ENCODE results near the gene TM4SF1.
A peak's percentile ranks its signal among the peaks of the same experiment; 100 is the strongest.
"Not testable (repeated sequence)": the region's sequence is repeated elsewhere in the genome, so short reads cannot be mapped to it uniquely, and the experiment has no call there.

Gene TM4SF1

GRCh38 chr3:149395107-149396089 is 17.9 kb upstream of the TM4SF1 start:
- no peak for DNase-seq (ENCODE audit: low read depth)

GRCh38 chr3:149393345-149394160 is 16.1 kb upstream of the TM4SF1 start:
- peak; percentile 60 for DNase-seq (ENCODE audit: low read depth)

DNA sequence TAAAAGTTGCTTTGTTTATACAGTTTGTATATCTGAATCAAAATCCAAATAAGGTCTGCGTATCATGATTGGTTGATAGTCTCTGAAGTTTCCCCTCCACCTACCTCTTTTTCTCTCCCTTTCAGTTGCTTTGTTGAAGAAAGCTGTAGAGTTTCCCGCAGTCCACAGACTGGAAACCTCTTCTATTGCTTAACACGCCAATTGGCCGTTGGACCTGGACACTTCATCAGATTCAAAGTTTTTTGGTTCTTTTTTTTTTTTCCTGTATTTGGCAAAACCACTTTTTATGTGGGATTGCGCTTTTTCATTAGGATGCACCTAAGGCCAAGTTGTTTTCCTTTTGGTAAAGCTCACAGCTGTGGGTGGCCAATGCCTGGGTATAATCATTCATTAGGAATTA is 14.5 kb upstream of the TM4SF1 start:
- DNase-seq (ENCODE audit: low read depth), result no peak

DNA sequence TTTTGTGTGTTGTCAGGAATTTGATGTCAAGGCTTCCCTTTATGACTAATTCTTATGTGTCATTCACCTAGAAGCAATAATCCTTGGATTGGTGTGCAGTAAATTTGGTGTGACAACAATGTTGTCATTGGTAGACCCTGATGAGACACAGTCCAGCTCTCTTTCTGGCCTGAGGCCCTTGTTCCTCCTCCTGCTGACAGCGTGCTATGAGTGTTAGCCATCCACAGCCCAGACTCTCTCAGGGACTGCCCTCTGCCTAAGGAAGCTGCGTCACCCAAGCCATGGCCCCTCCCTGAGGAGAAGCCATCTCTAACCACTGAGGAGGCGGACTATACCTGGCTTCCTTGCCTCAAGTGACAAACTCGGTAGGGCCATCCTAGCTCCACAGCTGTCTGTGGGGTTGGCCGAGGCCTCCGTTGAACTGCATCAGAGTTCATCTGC is 13.3 kb upstream of the TM4SF1 start:
- no peak for DNase-seq (ENCODE audit: low read depth)

- no peak for DNase-seq (ENCODE audit: low read depth)
Observed at GRCh38 chr3:149390294-149390693, 12.8 kb upstream of the TM4SF1 start.

DNA sequence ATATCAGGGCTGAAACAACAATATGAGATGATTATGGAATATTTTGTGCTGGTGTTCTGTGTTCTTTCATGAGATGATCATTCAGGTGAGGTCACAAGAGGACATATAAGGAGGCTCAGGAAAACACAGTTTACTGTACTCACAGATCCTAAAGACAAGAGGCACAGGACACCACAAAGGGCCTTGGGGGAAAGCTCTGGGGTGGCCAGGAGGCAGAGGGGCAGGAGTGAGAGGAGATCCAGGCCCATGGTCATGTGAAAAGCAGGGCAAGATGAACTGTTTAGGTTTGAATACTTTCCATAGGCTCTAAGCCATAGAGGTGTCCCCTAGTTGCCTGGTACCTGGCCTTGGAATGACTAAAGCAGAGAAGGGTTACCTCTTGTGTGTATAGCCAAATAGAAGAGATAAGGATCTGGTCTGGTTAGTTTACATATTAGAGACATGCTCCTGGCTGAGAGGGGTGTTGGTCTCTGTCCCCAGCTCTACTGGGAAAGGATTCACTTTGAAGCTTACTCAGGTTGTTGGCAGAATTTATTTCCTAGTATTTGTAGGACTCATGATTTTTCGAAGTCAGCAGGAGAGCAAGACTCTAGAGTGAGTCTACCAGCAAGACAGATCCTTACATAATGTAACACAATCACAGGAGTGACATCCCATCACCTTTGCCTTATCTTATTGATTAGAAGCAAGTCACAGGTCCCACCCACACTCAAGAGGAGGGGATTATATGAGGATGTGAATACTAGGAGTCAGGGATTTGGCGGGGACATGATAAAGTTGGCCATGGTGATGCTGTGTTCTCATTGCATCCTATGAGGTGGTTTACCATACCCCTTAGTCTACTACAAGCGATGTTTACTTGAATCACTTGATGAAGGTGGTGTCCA is 11.3 kb upstream of the TM4SF1 start:
- DNase-seq (ENCODE audit: low read depth), result no peak

DNA sequence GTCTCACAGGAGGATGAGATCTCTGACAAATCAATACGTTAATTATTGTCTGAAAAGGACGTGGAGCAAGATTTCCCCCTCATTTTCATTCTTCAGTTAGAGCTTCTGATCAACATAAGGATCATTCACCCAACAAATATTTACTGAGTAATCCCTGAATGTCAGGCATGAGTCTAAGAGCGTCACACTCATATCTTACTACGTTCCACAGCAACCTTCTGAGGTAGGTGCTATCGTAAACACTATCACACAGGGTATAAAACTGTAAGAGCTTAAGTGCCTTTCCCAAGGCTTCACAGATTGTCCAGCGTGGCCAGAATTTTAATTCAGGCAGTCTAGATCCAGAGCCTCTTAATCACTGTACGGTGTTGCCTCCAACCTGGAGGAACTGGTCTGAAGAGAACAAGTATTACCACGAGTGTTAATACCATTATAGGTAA is 10.6 kb upstream of the TM4SF1 start:
- DNase-seq (ENCODE audit: low read depth), result peak; percentile 89

DNA sequence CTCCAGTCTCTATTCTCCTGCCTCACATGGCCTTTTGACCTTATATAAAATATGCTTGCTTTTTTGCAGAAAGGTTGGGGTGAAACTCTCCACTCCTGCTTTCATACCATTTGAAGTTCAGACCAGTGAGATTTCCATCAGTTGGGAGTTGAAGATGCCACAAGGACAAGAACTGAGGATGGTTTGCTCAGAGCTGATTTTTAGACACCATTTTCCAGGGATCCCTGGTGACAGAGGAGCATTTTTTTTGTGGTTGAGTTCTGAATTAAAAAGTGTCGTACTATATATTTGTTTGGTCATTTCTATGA is 8.8 kb upstream of the TM4SF1 start:
- no peak for DNase-seq (ENCODE audit: low read depth)

DNA sequence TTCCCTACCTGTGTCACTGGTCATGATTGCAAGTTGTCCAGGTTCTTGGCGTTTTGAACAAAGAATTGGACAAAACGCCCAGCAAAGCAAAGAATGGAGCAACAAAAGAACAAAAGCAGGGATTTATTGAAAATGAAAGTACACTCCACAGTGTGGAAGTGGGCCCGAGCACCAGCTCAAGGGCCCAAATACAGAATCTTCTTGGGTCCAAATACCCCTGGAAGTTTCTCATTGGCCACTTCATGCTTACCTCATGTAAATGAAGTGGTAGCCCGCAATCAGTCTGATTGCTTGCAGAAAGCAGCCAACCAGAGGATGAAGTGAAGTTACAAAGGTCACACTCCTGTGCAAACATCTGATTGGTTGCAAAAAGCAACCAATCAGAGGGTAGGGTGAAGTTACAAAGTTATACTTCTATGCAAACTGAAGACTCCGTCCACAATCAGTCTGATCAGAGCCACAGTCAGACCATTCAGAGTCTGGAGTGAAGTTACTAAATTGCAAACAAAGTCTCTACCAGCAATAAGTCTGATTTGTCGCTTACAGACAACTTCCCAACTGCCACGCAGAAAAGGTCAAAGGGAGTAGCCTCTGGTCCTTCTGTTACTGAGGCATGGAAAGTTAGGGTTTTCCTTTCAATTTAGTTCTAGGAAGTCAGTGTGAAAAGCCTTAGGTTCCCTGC is 8.3 kb upstream of the TM4SF1 start:
- no peak for DNase-seq (ENCODE audit: low read depth)

DNA sequence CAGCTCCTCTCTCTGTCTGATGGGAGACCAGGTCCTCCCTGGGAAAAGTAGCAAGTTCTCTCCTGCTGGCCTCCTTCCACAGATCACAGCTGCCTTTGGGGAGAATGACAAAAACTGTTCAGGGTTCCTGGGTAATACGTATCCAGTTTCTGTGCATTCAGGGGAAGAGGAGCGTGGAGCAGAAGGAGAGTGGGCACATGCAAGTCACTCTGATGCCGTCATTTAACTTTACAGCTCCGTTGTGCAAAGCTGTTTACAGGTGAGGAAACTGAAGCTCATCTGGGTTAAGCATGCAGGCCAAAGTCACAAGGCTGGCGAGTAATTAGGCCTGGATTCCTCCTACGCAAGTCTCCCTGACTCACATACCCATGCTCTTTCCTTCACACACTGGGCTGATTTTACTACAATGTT is 7.5 kb upstream of the TM4SF1 start:
- peak; percentile 68 for DNase-seq (ENCODE audit: low read depth)

GRCh38 chr3:149384167-149384566 is 6.7 kb upstream of the TM4SF1 start:
- DNase-seq (ENCODE audit: low read depth), result no peak

GRCh38 chr3:149383703-149384102 is 6.3 kb upstream of the TM4SF1 start:
- no peak for DNase-seq (ENCODE audit: low read depth)

- no peak for DNase-seq (ENCODE audit: low read depth)
Observed at GRCh38 chr3:149382518-149382917, 5.1 kb upstream of the TM4SF1 start.

GRCh38 chr3:149382101-149382467 is 4.6 kb upstream of the TM4SF1 start:
- DNase-seq (ENCODE audit: low read depth), result peak; percentile 73

- DNase-seq (ENCODE audit: low read depth), result no peak
Observed at GRCh38 chr3:149381173-149382100, 4.0 kb upstream of the TM4SF1 start.

DNA sequence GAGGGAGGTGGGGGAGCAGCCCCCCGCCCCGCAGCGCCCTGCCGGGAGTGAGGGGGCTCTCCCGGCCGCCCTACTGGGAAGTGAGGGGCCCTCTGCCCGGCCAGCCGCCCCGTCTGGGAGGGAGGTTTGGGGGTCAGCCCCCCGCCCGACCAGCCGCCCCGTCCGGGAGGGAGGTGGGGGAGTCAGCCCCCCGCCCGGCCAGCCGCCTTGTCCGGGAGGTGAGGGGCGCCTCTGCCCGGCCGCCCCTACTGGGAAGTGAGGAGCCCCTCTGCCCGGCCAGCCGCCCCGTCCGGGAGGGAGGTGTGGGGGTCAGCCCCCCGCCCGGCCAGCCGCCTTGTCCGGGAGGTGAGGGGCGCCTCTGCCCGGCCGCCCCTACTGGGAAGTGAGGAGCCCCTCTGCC is 2.8 kb upstream of the TM4SF1 start:
- DNase-seq (ENCODE audit: low read depth), result not testable (repeated sequence)

- DNase-seq (ENCODE audit: low read depth), result no peak
Observed at GRCh38 chr3:149378478-149379309, 1.2 kb upstream of the TM4SF1 start.

DNA sequence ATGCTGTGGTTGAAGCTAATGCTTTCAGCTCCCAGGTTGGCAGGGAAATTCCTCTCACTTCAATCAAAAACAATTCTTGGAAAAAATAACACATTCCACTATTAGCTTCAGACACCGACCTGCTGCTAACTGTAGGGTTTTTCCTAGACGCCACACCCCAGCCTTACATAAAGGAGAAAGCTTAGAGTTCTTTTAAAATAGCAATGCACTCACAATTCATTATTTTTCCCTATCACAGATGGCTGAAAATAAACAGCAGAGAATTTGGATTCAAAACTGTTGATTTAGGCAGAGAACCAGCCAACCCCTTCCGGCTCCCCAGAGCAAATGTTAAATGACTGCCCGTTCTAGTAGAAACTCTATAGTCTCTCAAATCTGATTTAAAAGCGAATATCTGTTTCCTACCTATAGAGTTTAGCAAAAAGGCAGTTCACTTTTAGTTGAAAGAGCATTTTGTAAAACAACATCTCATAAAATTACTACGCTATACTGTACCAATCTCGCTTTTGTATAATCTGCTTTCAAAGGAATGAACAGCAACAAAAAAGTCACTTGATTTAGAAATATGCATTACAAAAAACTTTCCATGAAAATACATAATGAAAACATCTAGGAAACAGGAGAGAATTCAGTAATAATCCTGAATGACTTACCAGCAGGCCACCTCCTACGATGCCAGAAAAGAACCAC is 586 bp downstream of the TM4SF1 start:
- no peak for DNase-seq (ENCODE audit: low read depth)

Data from HS-5 (cell line).